Measurements from ENCODE around the gene FNDC1. TPM values are rescaled to one million over a fixed set of nuclear protein-coding genes. Genes with fewer than 3 reads are reported as not detected.
A peak's percentile ranks its signal among the peaks of the same experiment; 100 is the strongest.

Gene FNDC1
- total and polyA plus RNA-seq, 10 of the 15 experiments (the other 5 are each of a cell fraction or from before 2014, with no cell fraction given), result not detected

- H2AFZ ChIP-seq (ENCODE audit: control insufficient read depth, low read depth, low read length), result no peak overlapping the region
- no peaks in the 10 kb centered on the region for H3K4me1 ChIP-seq (ENCODE audit: control insufficient read depth, insufficient read depth, low read length)
- no peak overlapping the region for H3K9ac ChIP-seq (ENCODE audit: control insufficient read depth, insufficient read depth, low read length)
- POLR2A ChIA-PET, result no interaction called here
- no peaks in the 10 kb centered on the region for H3K36me3 ChIP-seq (ENCODE audit: control insufficient read depth in 2 of 2, insufficient read depth in 2 of 2, low read length in 1 of 2)
- ATAC-seq, result peak; percentile 18; the same call in 2 of the 3 replicates
- no peaks in the 10 kb centered on the region for H3K9me3 ChIP-seq (replicated peaks; ENCODE audit: control insufficient read depth, insufficient read depth, low read length)
- in situ Hi-C loops (cut with MboI) (loop anchor here (5.0 kb wide), 1 partner anchor 478 kb away; no protein-coding TSS in a partner anchor), intact Hi-C loops (cut with micrococcal nuclease; ENCODE audit: unreplicated experiment) (no loop called here)
- no peak for DNase-seq (ENCODE audit: low read depth, low spot score)
- SMC1A ChIA-PET (ENCODE audit: uncharacterized antibody, unreplicated experiment), result interaction anchor here (1.1 kb wide), 1 partner anchor 478 kb away, joined by 3 read pairs; no protein-coding TSS in a partner anchor
- no peak for FAIRE-seq
- H3K27ac ChIP-seq (ENCODE audit: control insufficient read depth, insufficient read depth), result no peak overlapping the region
- 15% methylated on average over 58 of the region's 87 CpGs for WGBS (ENCODE audit: insufficient coverage, insufficient replicate concordance, low lambda C conversion rate, missing lambda C conversion rate)
- no peaks in the 10 kb centered on the region for H4K20me1 ChIP-seq (ENCODE audit: control insufficient read depth, insufficient read depth)
- RAD21 ChIA-PET (ENCODE audit: unreplicated experiment), result no interaction called here
- no peak overlapping the region for H3K4me3 ChIP-seq
- no TSS peak for BruUV-seq (replicated peaks)
- CTCF ChIA-PET, result no interaction called here
- TF ChIP-seq HDAC6 (IDR thresholded peaks at IDR 0.05; ENCODE audit: unreplicated experiment) (peak; percentile 36), TCF12 (IDR thresholded peaks at IDR 0.05; ENCODE audit: low read depth, low read length) (no peak), EZH2 (IDR thresholded peaks at IDR 0.05; ENCODE audit: borderline replicate concordance, control insufficient read depth, low read depth, low read length) (0 out of 2 replicates have a peak, but pooled peaks have one; percentile 11), HSF1 (IDR thresholded peaks at IDR 0.05; ENCODE audit: low read depth, low read length) (no peak), MLLT1 (IDR thresholded peaks at IDR 0.05) (no peak), SUZ12 (IDR thresholded peaks at IDR 0.05; ENCODE audit: unreplicated experiment) (peak; percentile 42)
- H3K27me3 ChIP-seq (replicated peaks in 1 of 2; ENCODE audit: control insufficient read depth in 2 of 2, insufficient read depth in 2 of 2, low read length in 1 of 2), result peaks cover 18 to 33% of the 10 kb centered on the region in 2 experiments
- peak overlapping the region; percentile 60 for H3K4me2 ChIP-seq (ENCODE audit: control insufficient read depth, insufficient read depth)
- H3K79me2 ChIP-seq (ENCODE audit: control insufficient read depth, insufficient read depth, low read length), result no peaks in the 10 kb centered on the region
Observed at GRCh38 chr6:159169557-159170332, 545 bp downstream of the FNDC1 start.
